GM12878 (cell line): ENCODE data around the gene CNGA1. TPM values are rescaled to one million over a fixed set of nuclear protein-coding genes. Genes with fewer than 3 reads are reported as not detected.

ENCODE experiments used
- ATAC-seq: fragments of 200-7000 bp; cut with Tn5 transposase; 3 replicates; pipeline ENCODE4 v1.9.1; 2020; ENCODE audit warnings: mild to moderate bottlenecking, moderate library complexity
- BruUV-seq: library from RNA; stranded (reverse); fragments of 400-500 nt; replicated peaks from 2 replicates; lab custom pipeline; 2021; lab: Mats Ljungman, UMichigan
- CTCF ChIA-PET: fragments of 300-600 bp; sonication (Branson Sonifier 250); formaldehyde crosslinking; extraction: SDS; loops from one replicate; lab custom pipeline; 2021; ENCODE audit warnings: inconsistent platforms; lab: Yijun Ruan, JAX
- POLR2A ChIA-PET: fragments of 350-600 bp; formaldehyde crosslinking; extraction: SDS; loops from one replicate; lab custom pipeline; 2021; ENCODE audit warnings: inconsistent platforms; lab: Charles Lee
- RAD21 ChIA-PET: fragments of 300-600 bp; sonication (Branson Sonifier 250); formaldehyde crosslinking; loops from one replicate; lab custom pipeline; 2023; ENCODE audit warnings: antibody characterized with exemption; ENCODE audit not compliant: unreplicated experiment; lab: Charles Lee
- SMC1A ChIA-PET: fragments of 300-600 bp; sonication (Branson Sonifier 250); formaldehyde crosslinking; loops from one replicate; lab custom pipeline; 2023; ENCODE audit not compliant: unreplicated experiment, uncharacterized antibody; lab: Charles Lee
- DNase-seq: peaks from one replicate; pipeline ENCODE4 v3.0.0-alpha.2; 2011; ENCODE audit warnings: low read depth, low spot score
- FAIRE-seq: peaks from 3 replicates; lab custom pipeline; 2011; peaks lifted over from hg19 to GRCh38; lab: Jason Lieb, UNC
- H2AFZ ChIP-seq: 2 replicates; pipeline ENCODE4 v1.6.0; 2011; ENCODE audit warnings: low read depth, low read length, control low read depth; ENCODE audit not compliant: control insufficient read depth
- H3K27ac ChIP-seq: 2 replicates; pipeline ENCODE4 v1.5.1; 2011; ENCODE audit warnings: control low read depth; ENCODE audit not compliant: control insufficient read depth, insufficient read depth
- H3K27me3 ChIP-seq, 2 experiments: replicated peaks in 1 of 2; 2 replicates each; pipeline versions ENCODE4 v1.6.0 to v1.6.1; 2011; ENCODE audit warnings: low read length in 1 of 2; ENCODE audit not compliant: control insufficient read depth in 2 of 2, insufficient read depth in 2 of 2
- H3K36me3 ChIP-seq, 2 experiments: 2 replicates each; pipeline ENCODE4 v1.5.1; 2011; ENCODE audit warnings: low read length in 1 of 2; ENCODE audit not compliant: control insufficient read depth in 2 of 2, insufficient read depth in 2 of 2
- H3K4me1 ChIP-seq: 2 replicates; pipeline ENCODE4 v1.6.1; 2011; ENCODE audit warnings: mild to moderate bottlenecking, low read length, moderate library complexity, mixed read lengths; ENCODE audit not compliant: control insufficient read depth, insufficient read depth
- H3K4me2 ChIP-seq: 2 replicates; pipeline ENCODE4 v1.6.0; 2011; ENCODE audit warnings: control low read depth; ENCODE audit not compliant: control insufficient read depth, insufficient read depth
- H3K4me3 ChIP-seq: fragments of 200-600 bp; sonication (generic); 2 replicates; pipeline ENCODE4 v1.5.1; 2016
- H3K79me2 ChIP-seq: 2 replicates; pipeline ENCODE4 v1.6.0; 2011; ENCODE audit warnings: low read length; ENCODE audit not compliant: control insufficient read depth, insufficient read depth
- H3K9ac ChIP-seq: 2 replicates; pipeline ENCODE4 v1.8.0; 2011; ENCODE audit warnings: low read length, control low read depth, mixed read lengths; ENCODE audit not compliant: control insufficient read depth, insufficient read depth
- H3K9me3 ChIP-seq: replicated peaks from 3 replicates; pipeline ENCODE4 v1.5.1; 2011; ENCODE audit warnings: mild to moderate bottlenecking, low read length; ENCODE audit not compliant: control insufficient read depth, insufficient read depth
- H4K20me1 ChIP-seq: 2 replicates; pipeline ENCODE4 v1.6.0; 2011; ENCODE audit not compliant: control insufficient read depth, insufficient read depth
- EZH2 ChIP-seq: IDR thresholded peaks from 2 replicates; pipeline ENCODE4 v1.6.1; 2012; ENCODE audit warnings: low read depth, mild to moderate bottlenecking, control low read depth, inconsistent platforms, low read length, borderline replicate concordance; ENCODE audit not compliant: control insufficient read depth
- HSF1 ChIP-seq: fragments of 150-350 bp; IDR thresholded peaks from 2 replicates; pipeline ENCODE4 v1.6.1; 2014; ENCODE audit warnings: mild to moderate bottlenecking, low read depth, low read length
- JUNB ChIP-seq: IDR thresholded peaks from 2 replicates; pipeline ENCODE4 v1.6.1; 2016; ENCODE audit warnings: antibody characterized with exemption, mild to moderate bottlenecking
- MEF2B ChIP-seq: fragments of 450-650 bp; IDR thresholded peaks from 2 replicates; pipeline ENCODE4 v1.6.1; 2018; ENCODE audit warnings: mild to moderate bottlenecking, moderate library complexity; ENCODE audit not compliant: partially characterized antibody, poor library complexity, severe bottlenecking
- RB1 ChIP-seq: fragments of 450-650 bp; formaldehyde crosslinking; IDR thresholded peaks from 2 replicates; pipeline ENCODE4 v1.6.1; 2017; ENCODE audit warnings: mild to moderate bottlenecking, borderline replicate concordance
- SMC3 ChIP-seq: IDR thresholded peaks from 2 replicates; pipeline ENCODE4 v1.6.1; 2011; ENCODE audit warnings: low read length, improper control_type of control experiment, borderline replicate concordance
- STAT1 ChIP-seq: fragments of 450-650 bp; conservative IDR thresholded peaks from 2 replicates; pipeline ENCODE4 v1.6.1; 2014; ENCODE audit warnings: antibody characterized with exemption, mild to moderate bottlenecking
- WGBS: methylation state at CpG from one replicate; pipeline ENCODE4 v1.1.6; 2016; ENCODE audit warnings: low lambda C conversion rate; ENCODE audit not compliant: insufficient replicate concordance, insufficient coverage; ENCODE audit errors: missing lambda C conversion rate; 5-methylcytosine and 5-hydroxymethylcytosine counted together
- in situ Hi-C: fragments of 300-500 bp; cut with MboI; formaldehyde crosslinking; loops from 9 replicates; pipeline ENCODE4 v1.14.3; 2018; ENCODE audit warnings: mixed read lengths
- intact Hi-C: fragments of 100-400 bp; cut with micrococcal nuclease; formaldehyde crosslinking; loops from one replicate; pipeline ENCODE4 v1.14.2; 2022; ENCODE audit not compliant: unreplicated experiment
- polyA plus RNA-seq, 11 experiments: library from polyadenylated mRNA; depleted of rRNA in 4 of 11; unstranded in 6 of 11; stranded (reverse) in 5 of 11; fragments of >200 nt; fragmentation: Nextera tagmentation in 4 of 11; fragmentation: Illumina TruSeq in 1 of 11; extraction: Ambion mirVana in 4 of 11; extraction: Trizol in 1 of 11; gene quantifications; 1 replicate in 1 of 11; 2 replicates in 10 of 11; pipeline versions ENCODE4 v1.2.1 to v1.2.3, GENCODE V29; 2011 to 2016; ENCODE audit warnings: inconsistent platforms in 2 of 11, missing spikeins in 2 of 11, low read depth in 1 of 11
- total RNA-seq, 4 experiments: library from RNA; depleted of rRNA in 3 of 4; stranded (reverse); fragments of >200 nt in 3 of 4; fragmentation: Illumina TruSeq in 1 of 4; extraction: Trizol in 1 of 4; gene quantifications; 2 replicates each; pipeline versions ENCODE4 v1.2.1 to v1.2.3, GENCODE V29; 2013 to 2021

Gene CNGA1
- total and polyA plus RNA-seq, 10 of the 15 experiments (the other 5 are each of a cell fraction or from before 2014, with no cell fraction given): 0.38 to 14.2 (median 5.1) TPM

GRCh38 chr4:47990145-47990544, 26.3 kb downstream of the CNGA1 start (continued):
- TF ChIP-seq EZH2: no peak

GRCh38 chr4:47974566-47974965, 41.9 kb downstream of the CNGA1 start:
- 0 out of 2 replicates have a peak, but pooled peaks cover 6% of the 10 kb centered on the region for H3K4me1 ChIP-seq
- H3K36me3 ChIP-seq: no peaks in the 10 kb centered on the region
- H3K27ac ChIP-seq: no peak overlapping the region
- no peak overlapping the region for H3K4me2 ChIP-seq
- SMC1A ChIA-PET: interaction anchor here (1.0 kb wide), 1 partner anchor 41 kb away, joined by 4 read pairs; no protein-coding TSS in a partner anchor
- POLR2A ChIA-PET: interaction anchor here (0.7 kb wide), 1 partner anchor 138 kb away, joined by 5 read pairs; no protein-coding TSS in a partner anchor
- in situ Hi-C loops: no loop called here
- no peak for ATAC-seq
- DNase-seq: no peak
- H3K4me3 ChIP-seq: no peak overlapping the region
- H3K79me2 ChIP-seq: no peaks in the 10 kb centered on the region
- no peak overlapping the region for H3K9ac ChIP-seq
- CTCF ChIA-PET: no interaction called here
- H3K9me3 ChIP-seq: no peaks in the 10 kb centered on the region
- 22% methylated on average over 3 of the region's 3 CpGs for WGBS
- intact Hi-C loops: no loop called here
- TF ChIP-seq HSF1: no peak
- TF ChIP-seq RB1: no peak
- no peak for TF ChIP-seq STAT1
- no peak for TF ChIP-seq JUNB
- no peak for TF ChIP-seq MEF2B
- no peak for TF ChIP-seq SMC3
- FAIRE-seq: no peak
- H2AFZ ChIP-seq: no peak overlapping the region
- no peaks in the 10 kb centered on the region for H4K20me1 ChIP-seq
- BruUV-seq: no TSS peak
- no peaks in the 10 kb centered on the region for H3K27me3 ChIP-seq
- RAD21 ChIA-PET: no interaction called here
